EH (cell line): ENCODE results near the gene PDSS2.
A peak's percentile ranks its signal among the peaks of the same experiment; 100 is the strongest.

Experiments
- DNase-seq: peaks from one replicate; pipeline ENCODE4 v3.0.0-alpha.2; 2015; ENCODE audit warnings: low read depth

The PDSS2 gene

DNA sequence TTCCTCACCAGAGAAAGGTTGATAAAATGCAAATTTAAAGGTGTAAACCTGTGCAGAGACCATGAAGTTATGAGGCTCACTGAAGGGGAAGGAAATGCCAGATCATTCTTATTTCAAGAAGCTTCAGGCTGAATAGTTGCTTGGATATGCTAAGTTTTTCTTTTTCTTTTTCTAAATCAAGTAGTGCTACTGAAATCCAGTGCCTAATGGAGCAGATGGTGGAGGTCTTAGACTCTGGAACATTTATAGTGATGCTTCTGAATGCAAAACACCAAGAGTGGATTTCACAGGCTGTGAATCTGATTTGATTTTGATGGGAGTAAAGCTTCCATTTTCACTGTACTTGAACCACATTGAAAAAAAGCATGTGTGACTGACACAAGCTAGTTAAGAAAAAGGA, 192.8 kb downstream of the PDSS2 start:
- DNase-seq = no peak

DNA sequence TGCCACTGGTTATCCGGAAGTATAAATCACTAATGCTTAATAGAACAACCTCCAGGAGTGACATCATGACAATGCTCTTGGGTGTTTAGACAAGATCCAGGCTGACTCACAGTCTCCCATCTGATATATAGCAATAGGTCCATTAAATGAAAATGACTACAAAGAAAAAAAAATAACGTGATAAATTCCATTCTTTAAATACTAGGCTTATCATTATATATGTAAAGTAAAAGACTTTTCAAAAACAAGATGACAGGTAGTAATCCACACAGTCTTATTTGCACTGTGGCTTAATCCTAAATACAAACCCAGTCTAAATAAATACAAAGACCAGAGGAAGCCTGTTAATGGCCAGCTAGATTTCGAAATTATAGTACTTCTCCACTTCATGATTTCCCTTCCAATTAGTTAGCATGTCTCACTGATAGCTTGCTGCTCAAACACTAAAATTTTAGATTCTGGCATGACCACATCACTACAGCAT, 195.0 kb downstream of the PDSS2 start:
- DNase-seq = peak; percentile 76

DNA sequence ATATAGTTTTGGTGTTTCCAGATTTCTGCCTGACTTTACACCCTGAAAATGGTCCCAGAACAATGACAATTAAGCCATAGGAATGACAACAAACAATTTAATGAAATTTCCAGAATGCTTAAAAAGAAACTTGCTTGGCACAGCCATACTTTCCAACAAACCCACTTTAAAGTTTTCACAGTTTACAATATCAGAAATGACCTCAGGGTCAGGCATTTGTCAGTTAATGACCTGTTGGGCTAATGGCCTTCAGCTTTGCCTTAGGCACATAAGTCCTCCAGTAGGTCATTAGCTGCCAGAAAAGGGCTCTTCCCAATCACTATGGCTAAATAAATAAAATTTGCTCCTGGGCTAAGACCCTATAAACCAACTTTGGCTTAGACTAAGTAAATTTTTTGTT, 199.4 kb downstream of the PDSS2 start:
- DNase-seq = no peak

DNA sequence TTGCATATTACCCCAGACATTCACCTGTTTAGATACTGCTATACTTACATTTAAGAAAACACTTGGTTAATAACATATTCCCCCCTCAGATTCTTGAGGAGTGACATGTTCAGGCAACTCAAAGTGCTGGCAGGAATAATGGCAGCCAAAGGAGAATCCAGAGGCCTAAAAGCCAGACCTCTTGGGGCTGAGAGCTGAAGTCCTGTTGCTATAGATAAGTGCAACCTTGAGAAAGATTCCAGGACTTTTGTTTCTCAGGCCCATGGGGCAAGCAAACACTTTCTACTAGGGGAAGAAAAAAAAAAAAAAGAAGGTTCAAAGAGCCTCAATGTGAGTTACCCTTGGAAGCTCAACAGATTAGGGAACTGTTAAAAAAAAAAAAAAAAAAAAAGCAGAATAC, 211.2 kb downstream of the PDSS2 start:
- DNase-seq = no peak

DNA sequence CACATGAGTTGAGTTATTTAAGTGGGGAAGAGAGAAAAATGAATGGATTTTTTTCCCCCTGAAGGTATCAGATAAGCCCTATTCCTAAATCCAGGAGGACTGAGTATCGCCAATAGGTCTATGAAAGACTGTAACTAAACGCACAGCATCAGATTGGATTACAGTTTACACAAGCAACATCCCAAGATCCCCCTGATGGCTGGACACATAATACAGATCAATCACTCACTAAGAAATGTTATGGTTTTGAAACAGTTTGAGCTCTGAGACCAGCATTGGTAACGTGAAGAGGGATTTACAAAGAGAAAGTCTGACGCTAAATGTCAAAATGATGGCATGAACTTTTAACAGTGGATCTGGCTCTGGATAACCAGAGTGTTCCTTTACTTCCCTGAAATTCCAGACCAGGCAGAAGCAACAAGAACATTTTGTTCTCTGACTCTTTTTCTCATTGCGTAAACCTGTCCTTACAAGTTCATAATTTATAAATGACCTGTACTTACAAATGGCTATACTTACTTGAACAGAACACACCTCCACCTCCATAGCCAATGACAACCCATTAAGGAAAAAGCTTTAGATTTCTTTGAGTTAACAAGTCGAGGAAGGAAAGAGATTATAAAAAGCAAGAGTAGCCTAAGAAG, 212.3 kb downstream of the PDSS2 start:
- DNase-seq = no peak

DNA sequence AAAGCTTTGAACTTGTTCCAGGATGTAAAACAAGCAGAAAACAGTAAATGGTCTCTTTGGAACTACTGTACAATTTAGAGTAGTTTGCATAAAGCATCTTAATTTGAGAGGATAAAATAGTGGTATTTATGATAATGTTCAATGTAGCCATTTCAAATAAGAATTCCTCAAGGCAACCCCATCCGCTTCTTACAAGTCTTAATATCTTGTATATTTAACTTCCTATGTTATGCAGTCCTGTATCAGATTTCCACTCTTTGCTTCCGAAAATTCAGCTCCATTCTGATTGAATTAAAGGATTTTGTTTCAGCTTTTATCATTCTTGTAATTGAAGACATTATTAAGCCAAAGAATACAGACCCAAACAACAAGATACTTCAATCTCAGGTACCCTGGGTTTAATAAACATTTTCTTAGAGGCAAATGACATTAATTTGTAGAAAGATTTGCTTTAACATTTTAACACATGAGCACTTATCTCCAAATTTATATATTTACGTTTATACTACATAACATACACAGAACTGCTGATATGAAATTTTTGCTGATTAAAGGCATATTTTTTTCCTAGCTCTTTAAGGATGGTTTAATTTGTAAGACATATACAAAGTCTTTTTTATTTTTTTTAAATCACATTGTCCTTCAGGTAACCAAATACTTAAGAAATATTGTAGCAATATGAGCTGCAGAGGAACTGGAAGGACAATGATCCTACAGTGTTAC, 213.0 kb downstream of the PDSS2 start:
- DNase-seq = no peak

DNA sequence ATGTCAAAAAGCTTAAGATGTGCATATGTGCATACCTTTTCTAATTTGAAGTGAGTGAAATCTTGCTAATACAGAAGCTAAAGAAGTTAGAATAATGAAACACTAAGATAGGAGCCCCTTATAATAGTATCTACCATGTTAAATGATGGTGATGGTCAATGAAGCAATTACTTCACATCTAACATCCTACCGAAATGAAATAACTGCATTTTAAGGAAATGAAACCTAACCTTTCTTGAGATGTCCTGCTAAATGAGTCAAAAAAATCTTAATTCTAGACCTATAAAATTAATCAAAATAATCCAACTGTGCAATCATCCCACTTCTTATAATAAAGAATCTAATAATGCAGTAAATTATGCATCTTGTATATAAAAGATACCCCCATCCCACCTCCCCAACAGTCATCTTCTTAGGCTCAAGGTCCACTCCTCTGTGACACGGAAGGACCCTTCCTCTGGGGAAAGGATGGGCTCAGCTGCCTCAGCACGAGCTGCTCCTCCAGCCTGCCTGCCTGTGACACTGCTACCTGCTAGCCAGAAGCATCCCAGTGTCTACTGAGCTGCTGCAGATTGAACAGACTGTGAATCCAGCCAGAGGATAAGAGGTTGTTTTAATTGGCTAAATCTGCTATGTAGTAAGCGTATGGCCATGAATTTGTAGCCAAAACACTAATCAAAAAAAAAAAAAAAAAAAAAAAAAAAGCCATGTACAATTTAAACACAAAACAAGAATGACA, 214.5 kb downstream of the PDSS2 start:
- no peak for DNase-seq

DNA sequence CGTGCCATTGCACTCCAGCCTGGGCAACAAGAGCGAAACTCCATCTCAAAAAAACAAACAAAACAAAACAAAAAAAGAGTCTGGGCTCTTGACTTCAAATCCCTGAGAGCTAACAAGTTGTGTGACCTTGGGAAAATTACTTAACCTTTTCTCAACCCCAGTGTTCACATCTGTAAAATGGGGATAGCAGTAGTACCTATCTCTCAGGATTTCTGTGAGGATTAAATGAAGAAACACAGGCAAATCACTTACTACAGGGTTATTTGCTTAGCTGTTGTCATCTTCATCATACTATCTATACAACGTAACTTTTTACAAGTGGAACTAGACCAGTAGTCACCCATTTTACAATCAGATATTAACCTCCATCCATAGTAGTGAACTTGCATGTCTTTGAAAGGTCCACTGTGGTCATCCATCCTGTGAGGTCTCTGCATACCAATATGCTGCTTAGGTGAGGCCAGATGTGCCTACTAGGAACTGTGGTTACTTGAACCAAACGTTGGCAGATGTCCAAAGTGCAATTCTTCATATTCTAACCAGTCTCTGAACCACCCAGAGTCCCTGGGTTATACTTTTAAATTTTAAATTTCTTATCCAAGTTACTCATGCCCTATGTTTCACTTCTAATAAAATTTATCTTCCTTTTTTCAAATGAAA, 215.2 kb downstream of the PDSS2 start:
- no peak for DNase-seq

DNA sequence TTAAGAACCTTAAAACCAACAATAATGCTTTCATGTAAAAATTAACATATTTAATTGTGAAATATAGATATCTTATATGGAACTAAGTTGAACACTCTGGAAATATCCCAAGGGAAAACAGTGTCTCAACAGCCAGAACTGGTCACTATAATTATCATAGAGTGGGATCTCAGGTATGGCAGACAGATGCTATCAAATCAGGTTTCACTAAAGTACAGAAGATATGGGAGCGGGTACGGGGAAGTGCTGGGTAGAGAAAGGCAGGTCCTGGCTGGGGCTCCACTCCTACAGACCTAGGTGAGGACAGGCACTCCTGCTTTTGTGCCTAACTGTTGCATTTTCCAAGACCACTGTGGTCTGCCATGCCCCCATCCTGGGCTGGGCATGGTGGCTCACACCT, 215.9 kb downstream of the PDSS2 start:
- DNase-seq = no peak

DNA sequence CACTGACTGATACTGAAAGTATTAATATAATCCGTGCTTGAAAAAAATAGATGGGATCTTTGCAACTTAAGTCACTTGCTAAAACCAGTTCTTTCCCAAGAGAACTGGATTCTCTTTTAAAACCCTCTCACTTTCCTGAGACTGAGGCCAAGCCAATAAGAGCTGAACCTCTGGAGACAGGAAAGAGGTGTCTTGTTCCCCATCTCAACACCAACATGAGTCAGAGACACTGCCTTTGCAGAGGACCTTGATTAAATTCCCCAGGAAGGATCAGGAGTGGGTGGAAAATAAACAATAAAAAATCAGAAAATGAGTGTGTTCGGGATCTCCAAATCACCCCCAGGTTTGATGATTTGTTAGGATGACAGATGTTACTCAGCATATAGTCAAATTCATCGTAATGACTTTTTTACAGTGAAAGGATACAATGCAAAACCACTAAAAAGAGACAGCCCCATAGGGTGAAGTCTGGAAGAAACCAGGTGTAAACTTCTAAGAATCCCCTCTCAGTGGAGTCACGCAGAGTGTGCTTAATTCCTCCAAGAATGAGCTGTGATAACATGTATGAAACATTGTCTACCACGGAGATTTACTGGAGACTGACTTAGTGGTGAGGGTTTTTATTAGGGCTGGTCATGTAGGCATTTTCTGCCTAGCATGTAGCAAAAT, 221.2 kb downstream of the PDSS2 start:
- peak; percentile 29 for DNase-seq

DNA sequence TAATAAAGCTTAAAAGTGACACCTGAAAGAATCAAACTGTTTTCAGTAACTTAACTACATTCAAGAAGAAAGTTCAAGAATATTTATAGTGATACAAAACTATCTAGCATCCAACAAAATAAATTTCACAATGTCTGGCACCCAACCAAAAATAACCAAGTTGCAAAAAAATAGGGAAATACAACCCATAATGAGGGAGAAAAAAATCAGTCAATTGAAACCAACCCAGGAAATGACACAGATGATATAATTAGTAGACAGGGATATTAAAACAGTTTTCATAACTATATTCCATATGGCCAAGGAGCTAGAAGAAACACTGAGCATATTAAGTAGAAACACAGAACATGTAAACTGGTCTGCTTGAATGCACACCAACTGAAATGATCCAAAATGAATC, 223.9 kb downstream of the PDSS2 start:
- peak; percentile 31 for DNase-seq

DNA sequence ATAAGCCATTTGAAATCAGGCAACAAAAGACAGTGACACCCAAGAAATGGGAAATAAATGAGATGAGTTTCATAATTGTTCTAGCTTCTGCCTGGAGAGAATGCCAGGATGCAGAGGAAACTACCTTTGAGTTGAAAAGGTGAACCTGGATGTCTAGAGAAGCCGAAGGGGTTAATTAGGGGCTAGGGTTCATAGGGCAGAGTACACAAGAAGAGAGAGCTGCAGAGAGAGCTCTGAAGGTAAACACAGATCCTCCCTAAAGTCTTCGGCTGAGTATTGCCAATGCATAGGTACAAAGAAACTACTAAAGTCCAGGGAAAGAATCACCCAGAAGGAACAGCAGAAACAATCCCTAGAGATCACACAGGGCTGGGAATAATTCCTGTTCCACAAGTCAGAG, 224.4 kb downstream of the PDSS2 start:
- no peak for DNase-seq

DNA sequence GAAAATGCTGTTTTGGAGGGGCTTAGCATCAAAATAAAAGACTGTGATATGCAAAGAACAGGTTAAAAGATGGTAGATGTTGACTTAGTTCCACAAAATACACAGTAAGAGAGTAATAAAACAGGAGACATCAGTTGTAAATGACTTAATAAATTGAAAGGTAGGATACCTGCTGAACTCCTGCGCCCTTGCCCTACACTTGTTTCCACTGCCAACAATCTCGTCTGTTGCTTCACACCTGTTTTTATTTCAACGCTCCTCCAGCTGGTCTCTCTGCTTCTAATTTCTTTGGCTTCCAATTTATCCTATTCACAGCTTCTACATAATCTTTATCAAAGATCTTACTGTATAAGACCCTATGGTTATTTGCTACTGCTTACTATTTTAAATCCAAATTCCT, 228.1 kb downstream of the PDSS2 start:
- no peak for DNase-seq

DNA sequence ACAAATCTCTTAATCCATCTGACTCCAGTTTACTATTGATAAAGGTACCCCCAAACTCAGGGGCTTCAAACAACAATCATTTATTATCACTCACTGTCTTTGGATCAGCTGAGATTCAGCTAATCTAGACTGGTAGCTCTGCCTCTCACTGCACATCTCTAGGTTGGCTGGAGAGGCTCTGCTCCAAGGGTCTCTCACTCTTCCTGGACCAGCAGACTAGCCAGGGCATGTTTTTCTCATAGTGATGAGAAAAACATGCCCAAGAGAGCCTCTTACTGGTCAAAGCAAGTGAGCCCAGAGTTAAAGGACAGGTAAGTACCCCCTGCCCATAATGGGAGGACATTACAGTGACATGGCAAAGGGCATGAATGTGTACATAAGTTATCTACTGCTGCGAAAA, 228.9 kb downstream of the PDSS2 start:
- no peak for DNase-seq

DNA sequence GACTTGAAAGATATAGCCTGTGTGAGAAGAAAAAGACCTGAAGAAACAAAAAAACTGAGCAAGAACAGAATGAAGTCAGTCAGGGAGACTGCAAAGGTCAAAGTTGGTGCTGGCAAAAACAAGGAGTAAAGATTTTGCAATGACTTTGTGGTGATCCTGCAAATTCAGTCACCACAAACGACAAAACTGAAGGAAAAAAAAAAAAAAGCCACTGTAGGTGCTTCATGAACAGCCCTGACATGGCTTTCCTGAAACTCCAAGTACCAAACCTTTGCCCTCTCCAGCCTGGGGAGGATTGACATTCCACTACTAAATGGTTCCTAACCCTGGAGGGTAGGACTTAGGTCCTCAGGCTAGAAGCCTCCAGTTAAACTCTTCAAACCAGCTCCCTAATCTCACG, 229.3 kb downstream of the PDSS2 start:
- DNase-seq = no peak

DNA sequence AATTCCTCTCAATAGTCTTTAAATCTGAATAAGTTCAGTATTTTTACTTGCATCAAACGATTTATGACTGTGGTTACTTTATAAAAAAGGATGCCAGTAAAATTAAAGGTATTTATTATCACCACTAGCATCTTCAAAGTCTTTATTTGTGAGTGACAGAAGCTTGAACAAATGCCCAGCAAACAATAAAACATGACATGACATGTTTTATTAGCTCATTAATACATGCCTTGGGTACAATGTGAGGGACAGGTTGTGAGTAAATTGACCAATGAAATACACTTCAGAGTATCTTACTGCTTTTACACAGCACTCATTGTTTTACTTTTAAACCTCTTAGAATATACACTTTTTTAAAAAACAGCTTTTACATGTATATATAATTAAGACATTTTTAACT, 230.6 kb downstream of the PDSS2 start:
- peak; percentile 6 for DNase-seq

DNA sequence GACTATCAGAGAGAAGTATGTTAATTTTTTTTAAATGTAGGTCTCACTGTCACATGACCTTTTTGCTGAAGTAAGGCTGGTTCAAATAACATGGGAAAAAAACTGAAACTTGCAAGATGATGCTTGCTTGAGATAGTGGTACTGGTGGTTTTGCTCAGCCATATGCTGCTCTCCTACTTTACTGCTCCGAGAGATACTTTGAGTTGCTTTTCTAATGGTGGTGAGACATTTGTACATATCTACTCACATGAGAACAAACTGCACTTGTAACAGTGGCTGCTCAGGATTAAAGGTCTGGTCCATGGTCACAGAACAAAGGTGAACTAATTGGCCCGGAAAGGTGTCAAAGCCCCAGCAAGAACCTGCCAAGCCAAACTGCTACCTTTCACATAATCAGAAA, 237.8 kb downstream of the PDSS2 start:
- DNase-seq = no peak

DNA sequence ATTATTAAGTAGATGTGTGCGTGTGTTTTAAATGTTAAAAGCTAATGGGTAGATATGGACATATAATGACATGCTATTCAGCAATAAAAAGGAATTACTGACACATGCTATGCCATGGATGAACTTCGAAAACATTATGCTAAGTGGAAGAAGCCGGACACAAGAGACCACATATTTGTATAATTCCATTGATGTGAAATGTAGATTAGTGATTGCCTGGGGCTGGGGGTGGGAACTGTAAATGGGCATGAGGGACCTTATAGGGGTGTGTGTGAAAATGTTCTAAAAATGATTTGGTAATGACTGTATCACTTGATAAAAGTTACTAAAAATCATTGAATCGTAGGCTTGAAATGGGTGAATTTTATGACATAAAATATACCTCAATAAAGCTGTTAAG, 239.5 kb downstream of the PDSS2 start:
- no peak for DNase-seq

DNA sequence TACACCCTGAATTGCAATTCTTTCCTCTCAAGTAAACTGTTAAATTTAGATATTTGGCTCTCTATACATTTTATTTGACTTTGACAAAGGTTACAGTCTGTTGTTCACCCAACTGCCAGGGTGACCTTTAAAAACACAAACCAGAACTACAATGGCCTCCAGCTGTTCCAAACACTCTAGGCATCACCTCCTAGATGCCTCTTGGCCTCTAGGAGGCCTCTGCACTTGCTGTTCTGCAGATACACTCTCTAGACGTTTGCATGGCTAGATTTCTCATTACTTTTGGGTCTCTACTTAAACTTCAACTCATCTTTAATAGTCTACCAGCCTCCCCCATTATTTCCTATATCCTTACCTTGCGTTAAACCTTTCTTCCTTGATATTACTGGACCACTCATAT, 241.2 kb downstream of the PDSS2 start:
- DNase-seq = no peak

DNA sequence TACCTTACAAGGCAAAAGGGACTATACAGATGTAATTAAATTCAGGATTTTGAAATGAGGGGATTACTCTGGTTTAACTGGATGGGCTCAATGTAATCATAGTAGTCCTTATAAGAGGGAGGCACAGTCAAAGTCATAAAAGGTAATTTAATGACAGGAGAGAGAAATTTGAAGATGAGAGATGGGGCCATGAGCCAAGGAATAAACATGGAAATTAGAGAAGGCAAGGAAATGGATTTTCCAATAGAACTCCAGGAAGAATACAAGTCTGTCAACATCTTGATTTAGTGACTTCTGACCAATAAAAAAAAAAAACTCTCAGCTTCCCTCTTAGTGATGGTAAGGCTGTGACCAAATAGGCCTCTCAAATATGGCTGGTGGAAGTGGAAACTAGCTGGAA, 242.1 kb downstream of the PDSS2 start:
- no peak for DNase-seq

DNA sequence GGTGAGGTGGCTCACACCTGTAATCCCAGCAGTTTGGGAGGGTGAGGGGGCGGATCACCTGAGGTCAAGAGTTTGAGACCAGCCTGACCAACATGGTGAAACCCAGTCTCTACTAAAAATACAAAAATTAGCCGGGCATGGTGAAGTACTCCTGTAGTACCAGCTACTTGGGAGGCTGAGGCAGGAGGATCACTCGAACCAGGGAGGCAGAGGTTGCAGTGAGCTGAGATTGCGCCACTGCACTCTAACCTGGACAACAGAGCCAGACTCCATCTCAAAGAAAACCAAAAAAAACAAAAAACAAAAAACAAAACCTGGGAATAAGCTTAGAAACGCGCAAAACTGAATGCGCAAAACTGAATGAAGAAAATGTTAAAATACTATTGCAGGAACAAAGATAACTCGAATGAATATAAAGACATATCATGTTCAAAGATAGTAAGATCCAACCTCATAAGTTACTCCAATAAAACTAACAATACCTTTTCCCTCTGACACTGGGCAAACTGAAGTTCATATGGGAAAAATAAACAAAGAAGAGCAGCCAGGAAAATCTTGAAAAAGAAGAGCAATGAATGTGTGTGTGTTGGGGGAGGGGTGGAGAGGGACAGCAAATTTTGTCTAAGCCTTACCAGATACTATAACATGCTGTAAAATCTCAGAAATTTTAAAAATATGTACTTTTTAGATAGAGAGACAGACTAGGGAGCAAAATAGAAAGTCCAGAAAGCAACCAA, 243.0 kb downstream of the PDSS2 start:
- no peak for DNase-seq
